Liver (tissue), 9 donors: Measurements from ENCODE around the gene KATNAL2. TPM values are rescaled to one million over a fixed set of nuclear protein-coding genes. Genes with fewer than 3 reads are reported as not detected.
A peak's percentile ranks its signal among the peaks of the same experiment; 100 is the strongest.

Experiments
- DNase-seq: peaks from one replicate; pipeline ENCODE4 v3.0.0-alpha.2; 2017; ENCODE audit warnings: low spot score
- H3K27ac ChIP-seq, 2 donors: one replicate each; pipeline ENCODE4 v1.7.0; 2013; ENCODE audit warnings: inconsistent platforms in 2 of 2, low read length in 2 of 2, control low read depth in 1 of 2, low read depth in 1 of 2, mild to moderate bottlenecking in 1 of 2
- H3K27me3 ChIP-seq, 4 donors: one replicate each; pipeline versions ENCODE4 v1.6.1 to v1.7.0; 2013; ENCODE audit warnings: low read length in 3 of 4, inconsistent platforms in 1 of 4, mild to moderate bottlenecking in 1 of 4, moderate library complexity in 1 of 4; ENCODE audit not compliant: control insufficient read depth in 4 of 4, insufficient read depth in 4 of 4
- H3K36me3 ChIP-seq, 4 donors: one replicate each; pipeline versions ENCODE4 v1.6.1 to v1.7.0; 2013; ENCODE audit warnings: low read length in 3 of 4, mild to moderate bottlenecking in 3 of 4, low read depth in 1 of 4, moderate library complexity in 1 of 4; ENCODE audit not compliant: control insufficient read depth in 4 of 4, insufficient read depth in 3 of 4
- H3K4me1 ChIP-seq, 4 donors: one replicate each; pipeline versions ENCODE4 v1.6.1 to v1.7.0; 2013; ENCODE audit warnings: low read length in 3 of 4, mild to moderate bottlenecking in 3 of 4, moderate library complexity in 1 of 4; ENCODE audit not compliant: control insufficient read depth in 4 of 4, insufficient read depth in 4 of 4
- H3K4me3 ChIP-seq, 3 donors: one replicate each; pipeline versions ENCODE4 v1.6.1 to v1.7.0; 2013; ENCODE audit warnings: low read length in 3 of 3, control low read depth in 1 of 3, low read depth in 1 of 3, mild to moderate bottlenecking in 1 of 3
- H3K9ac ChIP-seq, 2 donors: one replicate each; pipeline ENCODE4 v1.7.0; 2013; ENCODE audit warnings: low read length in 2 of 2, mild to moderate bottlenecking in 2 of 2, moderate library complexity in 2 of 2, control low read depth in 1 of 2, low read depth in 1 of 2
- H3K9me3 ChIP-seq, 4 donors: one replicate each; pipeline versions ENCODE4 v1.6.1 to v1.7.0; 2013; ENCODE audit warnings: low read length in 3 of 4; ENCODE audit not compliant: control insufficient read depth in 4 of 4
- ATF3 ChIP-seq: IDR thresholded peaks from 2 replicates; pipeline ENCODE4 v1.6.1; 2016; ENCODE audit warnings: antibody characterized with exemption
- CTCF ChIP-seq: fragments of 150-350 bp; IDR thresholded peaks from 2 replicates; pipeline ENCODE4 v1.5.1; 2017; ENCODE audit warnings: improper control_type of control experiment, low read depth, low read length; ENCODE audit not compliant: missing input control
- EGR1 ChIP-seq, 2 donors: IDR thresholded peaks; 2 replicates each; pipeline ENCODE4 v1.6.1; 2016 to 2018; ENCODE audit warnings: antibody characterized with exemption in 2 of 2, low read depth in 2 of 2
- FOXA1 ChIP-seq: IDR thresholded peaks from 2 replicates; pipeline ENCODE4 v1.6.1; 2016; ENCODE audit warnings: antibody characterized with exemption
- FOXA2 ChIP-seq: IDR thresholded peaks from 2 replicates; pipeline ENCODE4 v1.6.1; 2016; ENCODE audit warnings: antibody characterized with exemption
- HNF4A ChIP-seq, 2 donors: conservative IDR thresholded peaks; 2 replicates each; pipeline ENCODE4 v1.6.1; 2016; ENCODE audit warnings: antibody characterized with exemption in 2 of 2, mild to moderate bottlenecking in 2 of 2
- NR2F2 ChIP-seq: IDR thresholded peaks from 2 replicates; pipeline ENCODE4 v1.6.1; 2016; ENCODE audit warnings: antibody characterized with exemption
- RAD21 ChIP-seq, 2 donors: IDR thresholded peaks; 2 replicates each; pipeline ENCODE4 v1.6.1; 2016; ENCODE audit warnings: antibody characterized with exemption in 2 of 2, mild to moderate bottlenecking in 2 of 2
- REST ChIP-seq: IDR thresholded peaks from 2 replicates; pipeline ENCODE4 v1.6.1; 2016; ENCODE audit warnings: antibody characterized with exemption, mild to moderate bottlenecking
- RXRA ChIP-seq, 2 donors: IDR thresholded peaks; 2 replicates each; pipeline ENCODE4 v1.6.1; 2017 to 2018; ENCODE audit warnings: antibody characterized with exemption in 2 of 2, mild to moderate bottlenecking in 1 of 2
- SP1 ChIP-seq: IDR thresholded peaks from 2 replicates; pipeline ENCODE4 v1.6.1; 2018; ENCODE audit warnings: antibody characterized with exemption, mild to moderate bottlenecking
- YY1 ChIP-seq: IDR thresholded peaks from 2 replicates; pipeline ENCODE4 v1.6.1; 2016; ENCODE audit warnings: antibody characterized with exemption, mild to moderate bottlenecking
- ZBTB33 ChIP-seq: IDR thresholded peaks from 2 replicates; pipeline ENCODE4 v1.6.1; 2016; ENCODE audit warnings: antibody characterized with exemption
- WGBS: extraction: QIAGEN DNeasy Blood & Tissue Kit; methylation state at CpG from one replicate; pipeline ENCODE4 v1.1.7; 2013; 5-methylcytosine and 5-hydroxymethylcytosine counted together
- polyA plus RNA-seq, 2 donors: library from polyadenylated mRNA; stranded (reverse) in 1 of 2; unstranded in 1 of 2; fragments of 200-250 nt in 1 of 2; fragments of >200 nt in 1 of 2; fragmentation: Nextera tagmentation in 1 of 2; extraction: Ambion mirVana in 1 of 2; gene quantifications; one replicate each; pipeline versions ENCODE4 v1.2.1 to v1.2.3, GENCODE V29; 2013 to 2015
- total RNA-seq, 2 donors: library from RNA; depleted of rRNA; stranded (reverse); fragments of >200 nt; gene quantifications; one replicate each; pipeline ENCODE4 v1.2.3, GENCODE V29; 2014
- donor health status: healthy.
- donor health status: healthy.
- donor health status: healthy.
- donor health status: healthy.
- donor health status: healthy.

Gene KATNAL2
- total and polyA plus RNA-seq, 4 donors: 0.42 to 4.8 (median 1.5) TPM

GRCh38 chr18:46942646-46943045, 25.2 kb downstream of the KATNAL2 start:
- no peak overlapping the region for H3K9ac ChIP-seq
- 94% methylated on average over 2 of the region's 2 CpGs for WGBS
- DNase-seq: no peak
- H3K4me1 ChIP-seq: no peaks in the 10 kb centered on the region
- no peak overlapping the region for H3K4me3 ChIP-seq
- H3K27me3 ChIP-seq: no peaks in the 10 kb centered on the region
- H3K36me3 ChIP-seq: no peaks in the 10 kb centered on the region
- no peak overlapping the region for H3K27ac ChIP-seq
- no peaks in the 10 kb centered on the region for H3K9me3 ChIP-seq
- no peak for TF ChIP-seq HNF4A (conservative IDR thresholded peaks at IDR 0.05)
- TF ChIP-seq SP1: no peak
- no peak for TF ChIP-seq RXRA (IDR thresholded peaks at IDR 0.05)
- no peak for TF ChIP-seq RAD21 (IDR thresholded peaks at IDR 0.05)
- no peak for TF ChIP-seq YY1
- no peak for TF ChIP-seq ZBTB33
- no peak for TF ChIP-seq NR2F2
- no peak for TF ChIP-seq FOXA2
- TF ChIP-seq FOXA1: no peak
- no peak for TF ChIP-seq CTCF
- no peak for TF ChIP-seq REST
- no peak for TF ChIP-seq EGR1 (IDR thresholded peaks at IDR 0.05; ENCODE audit: low read depth in 2 of 2)
- TF ChIP-seq ATF3: no peak

GRCh38 chr18:46946656-46947282, 29.4 kb downstream of the KATNAL2 start:
- no peaks in the 10 kb centered on the region for H3K4me1 ChIP-seq
- H3K9ac ChIP-seq: no peak overlapping the region
- H3K36me3 ChIP-seq: no peaks in the 10 kb centered on the region
- TF ChIP-seq SP1 (peak; percentile 34), YY1 (no peak)
- 25% methylated on average over 32 of the region's 32 CpGs for WGBS
- H3K4me3 ChIP-seq: peak overlapping the region in 2 of 3 donors; percentile 30 to 64
- H3K27ac ChIP-seq: no peak overlapping the region
- no peaks in the 10 kb centered on the region for H3K27me3 ChIP-seq
- peak; percentile 77 for DNase-seq
- H3K9me3 ChIP-seq: no peaks in the 10 kb centered on the region
